GM12864 (cell line): ENCODE measurements around the gene STAG2.
"Not testable (repeated sequence)": the region's sequence is repeated elsewhere in the genome, so short reads cannot be mapped to it uniquely, and the experiment has no call there.

Experiments
- DNase-seq: peaks from one replicate; pipeline ENCODE4 v3.0.0-alpha.2; 2011; ENCODE audit warnings: low read depth
- H3K4me3 ChIP-seq: 2 replicates; pipeline ENCODE4 v1.5.1; 2011; ENCODE audit warnings: mild to moderate bottlenecking, low read depth, low read length, control low read depth
- TF ChIP-seq, protein P1 (sequence below): IDR thresholded peaks from 2 replicates; pipeline ENCODE4 v1.5.1; 2011; ENCODE audit warnings: low read depth, mild to moderate bottlenecking, moderate library complexity, low read length, control low read depth, inconsistent platforms; ENCODE audit errors: missing control alignments

The STAG2 gene

DNA sequence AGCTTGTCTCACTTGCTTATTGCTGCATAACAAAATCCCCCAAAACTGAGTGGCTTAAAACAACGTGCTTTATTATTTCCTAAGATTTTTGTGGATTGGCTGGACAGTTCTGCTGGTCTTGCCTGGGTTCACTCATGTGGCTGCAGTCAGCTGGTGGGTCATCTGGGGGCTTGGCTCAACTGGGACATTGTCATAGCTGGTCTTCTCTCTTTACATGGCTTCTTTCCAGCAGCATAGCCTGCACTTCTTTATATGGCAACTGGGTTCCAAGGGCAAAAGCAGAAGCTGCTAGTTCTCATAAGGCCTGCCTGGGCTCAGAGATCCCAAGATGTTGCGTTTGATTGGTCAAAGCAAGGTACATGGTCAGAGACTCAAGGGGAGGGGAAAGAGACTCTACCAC is 33.7 kb upstream of the STAG2 start:
- DNase-seq, result no peak
- TF ChIP-seq, protein P1, sequence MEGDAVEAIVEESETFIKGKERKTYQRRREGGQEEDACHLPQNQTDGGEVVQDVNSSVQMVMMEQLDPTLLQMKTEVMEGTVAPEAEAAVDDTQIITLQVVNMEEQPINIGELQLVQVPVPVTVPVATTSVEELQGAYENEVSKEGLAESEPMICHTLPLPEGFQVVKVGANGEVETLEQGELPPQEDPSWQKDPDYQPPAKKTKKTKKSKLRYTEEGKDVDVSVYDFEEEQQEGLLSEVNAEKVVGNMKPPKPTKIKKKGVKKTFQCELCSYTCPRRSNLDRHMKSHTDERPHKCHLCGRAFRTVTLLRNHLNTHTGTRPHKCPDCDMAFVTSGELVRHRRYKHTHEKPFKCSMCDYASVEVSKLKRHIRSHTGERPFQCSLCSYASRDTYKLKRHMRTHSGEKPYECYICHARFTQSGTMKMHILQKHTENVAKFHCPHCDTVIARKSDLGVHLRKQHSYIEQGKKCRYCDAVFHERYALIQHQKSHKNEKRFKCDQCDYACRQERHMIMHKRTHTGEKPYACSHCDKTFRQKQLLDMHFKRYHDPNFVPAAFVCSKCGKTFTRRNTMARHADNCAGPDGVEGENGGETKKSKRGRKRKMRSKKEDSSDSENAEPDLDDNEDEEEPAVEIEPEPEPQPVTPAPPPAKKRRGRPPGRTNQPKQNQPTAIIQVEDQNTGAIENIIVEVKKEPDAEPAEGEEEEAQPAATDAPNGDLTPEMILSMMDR, result no peak
- H3K4me3 ChIP-seq, result no peak overlapping the region

DNA sequence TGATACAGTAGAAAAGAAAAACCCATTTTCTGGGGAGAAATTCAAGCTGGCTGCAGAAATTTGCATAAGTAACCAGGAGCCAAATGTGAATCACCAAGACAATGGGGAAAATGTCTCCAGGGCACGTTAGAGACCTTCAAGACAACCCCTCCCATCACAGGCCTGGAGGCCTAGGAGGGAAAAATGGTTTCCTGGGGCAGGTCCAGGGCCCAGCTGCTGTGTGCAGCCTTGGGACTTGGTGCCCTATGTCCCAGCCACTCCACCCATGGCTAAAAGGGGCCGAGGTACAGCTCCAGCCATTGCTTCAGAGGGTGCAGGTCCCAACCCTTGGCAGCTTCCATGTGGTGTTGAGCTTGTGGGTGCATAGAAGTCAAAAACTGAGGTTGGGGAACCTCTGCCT is 29.5 kb upstream of the STAG2 start:
- DNase-seq, H3K4me3 ChIP-seq: not testable (repeated sequence)

DNA sequence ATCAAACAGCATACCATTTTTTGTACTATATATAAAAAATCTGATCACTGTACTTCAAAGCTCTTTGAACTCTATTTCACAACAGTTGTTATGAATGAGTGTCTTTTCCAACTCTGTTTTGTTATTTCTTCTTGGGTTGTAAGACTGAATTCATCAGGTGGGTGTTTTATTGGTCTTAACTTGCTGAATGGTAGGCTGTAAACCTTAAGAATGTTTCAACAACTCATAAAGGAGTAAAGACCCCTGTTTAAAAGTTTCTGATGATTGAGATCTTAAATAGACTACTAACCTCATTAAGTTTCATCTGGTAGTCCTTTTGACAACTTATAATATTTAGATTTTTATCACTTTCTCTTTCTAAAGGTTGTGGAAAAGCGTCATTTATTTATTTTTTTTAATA is 18.4 kb upstream of the STAG2 start:
- TF ChIP-seq, protein P1, result no peak
- no peak for DNase-seq
- H3K4me3 ChIP-seq, result no peak overlapping the region

DNA sequence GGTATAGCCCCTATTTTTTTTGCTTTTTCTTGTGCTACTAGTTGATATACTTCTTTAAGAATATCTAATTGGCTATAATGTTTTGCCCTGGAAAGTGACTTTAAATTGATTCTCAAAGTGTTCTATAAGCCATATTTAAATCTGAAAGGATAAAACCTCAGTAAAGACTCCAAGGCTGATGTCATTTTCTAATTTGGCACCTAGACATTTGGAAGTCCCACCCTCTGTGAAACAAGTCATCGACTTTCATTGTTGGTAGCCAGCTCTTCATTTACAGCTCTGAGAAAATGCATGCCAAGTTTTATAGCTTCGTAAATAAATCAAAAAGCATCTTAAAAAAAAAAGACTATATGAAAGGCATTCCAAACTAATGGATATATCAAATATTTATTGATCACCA is 18.0 kb upstream of the STAG2 start:
- H3K4me3 ChIP-seq, result no peak overlapping the region
- TF ChIP-seq, protein P1, result no peak
- no peak for DNase-seq

DNA sequence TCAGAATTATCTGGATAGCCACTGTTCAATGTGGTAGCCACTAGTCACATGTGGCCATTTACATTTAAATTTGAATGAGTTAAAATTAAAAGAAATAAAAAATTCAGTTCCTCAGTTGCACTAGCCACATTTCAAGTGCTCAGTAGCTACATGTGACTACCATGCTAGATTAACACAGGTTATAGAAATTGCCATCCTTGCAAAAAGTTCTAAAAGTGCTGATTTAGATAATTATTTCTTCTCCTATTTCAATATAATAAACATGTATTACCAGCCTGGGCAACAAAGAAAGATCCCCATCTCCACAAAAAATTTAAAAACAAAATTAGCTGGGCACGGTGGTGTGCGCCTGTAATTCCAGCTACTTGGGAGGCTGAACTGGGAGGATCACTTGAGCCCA is 11.7 kb upstream of the STAG2 start:
- no peak overlapping the region for H3K4me3 ChIP-seq
- no peak for DNase-seq
- TF ChIP-seq, protein P1, result no peak

DNA sequence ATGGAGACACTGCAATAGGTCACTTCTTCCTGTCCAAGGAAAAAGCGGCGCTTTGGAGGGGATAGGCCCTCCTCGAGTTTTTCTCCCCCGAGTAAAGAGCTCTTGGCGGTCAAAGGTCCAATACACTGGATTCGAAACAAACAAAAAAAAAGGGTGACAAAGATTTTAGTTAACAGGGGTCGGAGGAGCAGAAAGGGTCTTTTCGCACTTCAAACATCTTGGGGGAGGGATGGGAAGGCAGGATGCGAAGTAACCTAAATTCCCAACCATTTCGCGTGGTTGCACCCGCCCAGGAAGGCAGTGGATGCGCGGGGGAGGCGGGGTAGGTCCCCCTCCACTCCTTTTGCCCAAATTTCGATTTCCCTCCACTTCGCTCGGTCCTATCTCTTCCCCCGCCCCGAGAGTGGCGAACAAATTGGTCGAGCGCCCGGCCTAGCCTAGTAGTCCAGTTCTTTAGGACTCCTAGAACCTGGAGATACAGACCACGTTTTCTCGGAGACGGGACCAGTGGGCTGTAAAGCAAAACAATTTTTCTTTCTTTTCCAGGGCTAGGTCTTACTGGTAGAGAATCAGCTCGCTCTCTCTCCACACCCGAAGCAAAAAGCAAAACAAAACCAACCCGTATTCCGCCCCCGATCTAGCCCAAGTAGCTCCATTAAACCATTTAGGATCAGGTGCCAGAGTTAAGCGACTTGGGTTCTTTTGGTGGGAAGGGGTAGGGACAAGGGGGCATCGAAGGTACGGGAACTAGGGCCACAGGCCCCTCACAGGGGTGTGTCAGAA is 2.0 kb upstream of the STAG2 start:
- H3K4me3 ChIP-seq, result peak overlapping the region; percentile 78
- TF ChIP-seq, protein P1, result no peak
- DNase-seq, result no peak

DNA sequence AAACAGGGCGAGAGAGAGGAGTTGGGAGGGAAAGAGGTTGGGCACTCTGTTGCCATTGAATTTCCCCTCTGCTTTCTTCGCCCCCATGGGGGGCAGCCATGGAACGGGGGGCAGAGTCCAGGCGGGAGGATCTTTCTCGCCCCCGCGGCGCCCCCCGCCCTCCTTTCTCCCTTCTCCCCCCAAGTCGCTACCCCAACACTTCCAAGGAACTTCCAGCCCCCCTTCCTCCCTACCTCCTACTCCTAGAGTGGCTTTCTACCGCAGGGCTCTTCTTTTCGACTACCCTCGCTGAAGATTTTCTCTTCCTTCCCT is 594 bp upstream of the STAG2 start:
- TF ChIP-seq, protein P1, result no peak
- DNase-seq, result no peak
- H3K4me3 ChIP-seq, result peak overlapping the region; percentile 86

DNA sequence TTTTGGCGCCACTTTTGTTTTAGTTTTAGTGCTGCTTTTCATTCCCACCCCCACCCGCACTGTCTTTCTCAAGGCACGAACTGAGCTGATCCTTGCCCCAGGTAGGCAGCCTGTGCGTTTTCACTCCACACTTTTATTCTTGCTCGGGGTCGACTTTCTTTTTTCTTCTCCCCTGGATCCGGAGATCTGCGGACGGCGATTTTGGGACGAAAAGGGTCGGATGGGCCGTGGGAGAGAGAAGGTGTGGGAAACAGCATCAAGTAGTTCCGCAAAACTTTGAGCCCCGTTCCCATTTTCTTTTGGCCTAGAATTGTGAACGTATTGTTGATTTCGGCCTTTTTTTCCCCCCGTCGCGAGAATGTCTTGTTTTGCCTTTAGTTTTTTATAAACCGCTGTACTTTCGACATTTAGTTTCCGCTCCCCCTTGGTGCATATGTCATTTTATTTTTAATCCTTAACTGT is 531 bp downstream of the STAG2 start:
- TF ChIP-seq, protein P1, result no peak
- peak overlapping the region; percentile 86 for H3K4me3 ChIP-seq
- no peak for DNase-seq
